Neuronal stem cell (in vitro differentiated cells): Measurements from ENCODE around the gene GPR150.

Experiments
- DNase-seq: peaks from one replicate; pipeline ENCODE4 v3.0.0-alpha.2; 2013; ENCODE audit warnings: low spot score
- H2AFZ ChIP-seq: one replicate; pipeline ENCODE4 v1.6.1; 2013; ENCODE audit warnings: mild to moderate bottlenecking, low read length, inconsistent platforms
- H2AK5ac ChIP-seq: 2 replicates; pipeline ENCODE4 v1.6.1; 2013; ENCODE audit warnings: low read depth, mild to moderate bottlenecking, inconsistent platforms, low read length, moderate library complexity, mixed read lengths
- H2BK120ac ChIP-seq: 2 replicates; pipeline ENCODE4 v1.6.1; 2013; ENCODE audit warnings: low read depth, mild to moderate bottlenecking, inconsistent platforms, low read length, moderate library complexity, mixed read lengths
- H2BK12ac ChIP-seq: one replicate; pipeline ENCODE4 v1.6.1; 2013; ENCODE audit warnings: low read length, inconsistent platforms
- H2BK15ac ChIP-seq: 2 replicates; pipeline ENCODE4 v1.6.1; 2013; ENCODE audit warnings: mild to moderate bottlenecking, low read length, inconsistent platforms, mixed read lengths
- H2BK5ac ChIP-seq: one replicate; pipeline ENCODE4 v1.6.1; 2013; ENCODE audit warnings: inconsistent platforms, mild to moderate bottlenecking, low read length, moderate library complexity
- H3K14ac ChIP-seq: one replicate; pipeline ENCODE4 v1.6.1; 2013; ENCODE audit warnings: low read length, inconsistent platforms
- H3K18ac ChIP-seq: 2 replicates; pipeline ENCODE4 v1.6.1; 2013; ENCODE audit warnings: low read length, inconsistent platforms
- H3K23ac ChIP-seq: 2 replicates; pipeline ENCODE4 v1.6.1; 2013; ENCODE audit warnings: low read depth, mild to moderate bottlenecking, mixed read lengths, low read length, inconsistent platforms; ENCODE audit not compliant: poor library complexity
- H3K27ac ChIP-seq: replicated peaks from 3 replicates; pipeline ENCODE4 v1.5.1; 2013; ENCODE audit warnings: low read length, inconsistent platforms
- H3K27me3 ChIP-seq, 3 experiments: 2 replicates each; pipeline ENCODE4 v1.6.1; 2013; ENCODE audit warnings: low read length in 3 of 3, mild to moderate bottlenecking in 2 of 3, inconsistent platforms in 1 of 3, low read depth in 1 of 3, mixed read lengths in 1 of 3, moderate library complexity in 1 of 3; ENCODE audit not compliant: control insufficient read depth in 3 of 3, insufficient read depth in 3 of 3
- H3K36me3 ChIP-seq, 2 donors: replicated peaks in 1 of 2; 2 replicates each; pipeline ENCODE4 v1.6.1; 2013; ENCODE audit warnings: low read length in 2 of 2; ENCODE audit not compliant: control insufficient read depth in 2 of 2, insufficient read depth in 2 of 2
- H3K4ac ChIP-seq: 2 replicates; pipeline ENCODE4 v1.6.1; 2013; ENCODE audit warnings: inconsistent platforms, mild to moderate bottlenecking, low read length, moderate library complexity
- H3K4me1 ChIP-seq, 2 donors: 1 replicate in 1 of 2; 2 replicates in 1 of 2; pipeline ENCODE4 v1.6.1; 2013; ENCODE audit warnings: low read length in 2 of 2, low read depth in 1 of 2; ENCODE audit not compliant: control insufficient read depth in 2 of 2, insufficient read depth in 1 of 2
- H3K4me2 ChIP-seq: one replicate; pipeline ENCODE4 v1.6.1; 2013; ENCODE audit warnings: mild to moderate bottlenecking, low read length, inconsistent platforms; ENCODE audit not compliant: insufficient read depth, poor library complexity, severe bottlenecking
- H3K4me3 ChIP-seq, 2 donors: 2 replicates each; pipeline ENCODE4 v1.5.1; 2013; ENCODE audit warnings: low read length in 2 of 2, mild to moderate bottlenecking in 2 of 2, inconsistent platforms in 1 of 2, moderate library complexity in 1 of 2
- H3K79me1 ChIP-seq: one replicate; pipeline ENCODE4 v1.6.1; 2013; ENCODE audit warnings: low read depth, mild to moderate bottlenecking, inconsistent platforms, low read length, moderate library complexity
- H3K9ac ChIP-seq: one replicate; pipeline ENCODE4 v1.6.1; 2013; ENCODE audit warnings: mild to moderate bottlenecking, low read depth, low read length, inconsistent platforms; ENCODE audit not compliant: poor library complexity
- H3K9me3 ChIP-seq, 2 donors: replicated peaks in 1 of 2; 2 replicates each; pipeline versions ENCODE3 to v1.6.1; 2013; ENCODE audit warnings: low read length in 2 of 2, mild to moderate bottlenecking in 2 of 2, inconsistent platforms in 1 of 2, low read depth in 1 of 2, mixed read lengths in 1 of 2, moderate library complexity in 1 of 2; ENCODE audit not compliant: control insufficient read depth in 2 of 2, insufficient read depth in 1 of 2
- H4K8ac ChIP-seq: one replicate; pipeline ENCODE4 v1.6.1; 2013; ENCODE audit warnings: low read depth, mild to moderate bottlenecking, inconsistent platforms, low read length, moderate library complexity
- H4K91ac ChIP-seq: one replicate; pipeline ENCODE4 v1.6.1; 2013; ENCODE audit warnings: low read length, low read depth, mild to moderate bottlenecking, inconsistent platforms; ENCODE audit not compliant: poor library complexity
- WGBS, 2 donors: extraction: QIAGEN DNeasy Blood & Tissue Kit; methylation state at CpG; one replicate each; pipeline ENCODE4 v1.1.7; 2013; ENCODE audit warnings: missing lambda C conversion rate in 2 of 2, mixed read lengths in 1 of 2; ENCODE audit not compliant: insufficient read length in 2 of 2, insufficient replicate concordance in 1 of 2; ENCODE audit errors: extremely low coverage in 2 of 2; 5-methylcytosine and 5-hydroxymethylcytosine counted together

Gene GPR150

GRCh38 chr5:95610546-95610945, 9.3 kb upstream of the GPR150 start:
- whole genome bisulfite sequencing, 2 donors: no CpG with 5 or more reads among the region's 7 CpGs
- H3K9me3 ChIP-seq: peaks cover 2 to 3% of the 10 kb centered on the region in 2 donors

GRCh38 chr5:95611396-95611795, 8.5 kb upstream of the GPR150 start:
- Histone ChIP-seq H3K9me3 (peaks cover 2 to 3% of the 10 kb centered on the region in 2 donors), H3K4me2 (no peak overlapping the region), H3K27me3 (no peaks in the 10 kb centered on the region), H3K27ac (no peak overlapping the region), H3K14ac (no peak overlapping the region), H2BK15ac (no peak overlapping the region), H3K18ac (no peak overlapping the region), H3K4me1 (no peaks in the 10 kb centered on the region), H3K36me3 (no peaks in the 10 kb centered on the region), H3K4ac (no peak overlapping the region), H4K91ac (no peak overlapping the region), H2BK120ac (no peak overlapping the region), H3K4me3 (no peak overlapping the region), H2BK5ac (no peak overlapping the region), H3K79me1 (no peaks in the 10 kb centered on the region), H3K23ac (no peak overlapping the region), H2BK12ac (no peak overlapping the region), H2AFZ (no peak overlapping the region), H4K8ac (no peak overlapping the region), H2AK5ac (no peak overlapping the region), H3K9ac (no peak overlapping the region)
- no peak for DNase-seq
- no CpG with 5 or more reads among the region's 3 CpGs for WGBS, 2 donors

More at GRCh38 chr5:95610546-95610945, 9.3 kb upstream of the GPR150 start:
- Histone ChIP-seq H4K91ac (no peak overlapping the region), H2BK5ac (no peak overlapping the region), H2AK5ac (no peak overlapping the region), H3K36me3 (no peaks in the 10 kb centered on the region), H2BK12ac (no peak overlapping the region), H3K4me2 (no peak overlapping the region), H2AFZ (no peak overlapping the region), H3K4me3 (no peak overlapping the region), H3K4me1 (no peaks in the 10 kb centered on the region), H3K4ac (no peak overlapping the region), H2BK120ac (no peak overlapping the region), H3K27ac (no peak overlapping the region), H3K23ac (no peak overlapping the region), H4K8ac (no peak overlapping the region), H3K79me1 (no peaks in the 10 kb centered on the region), H3K27me3 (no peaks in the 10 kb centered on the region), H3K14ac (no peak overlapping the region), H2BK15ac (no peak overlapping the region), H3K18ac (no peak overlapping the region), H3K9ac (no peak overlapping the region)
- DNase-seq: no peak

- H4K8ac ChIP-seq: no peak overlapping the region
- H3K4me2 ChIP-seq: no peak overlapping the region
- peaks cover 2 to 7% of the 10 kb centered on the region in 2 donors for H3K9me3 ChIP-seq
- H2BK120ac ChIP-seq: no peak overlapping the region
- no peak overlapping the region for H3K4ac ChIP-seq
- H3K79me1 ChIP-seq: no peaks in the 10 kb centered on the region
- H2BK12ac ChIP-seq: no peak overlapping the region
- DNase-seq: no peak
- H4K91ac ChIP-seq: no peak overlapping the region
- no peak overlapping the region for H3K14ac ChIP-seq
- H3K27me3 ChIP-seq: peaks cover 0 to 18% (median under 1%) of the 10 kb centered on the region in 3 experiments
- H3K18ac ChIP-seq: no peak overlapping the region
- no peak overlapping the region for H2BK15ac ChIP-seq
- no peak overlapping the region for H2AFZ ChIP-seq
- no peak overlapping the region for H3K9ac ChIP-seq
- H3K23ac ChIP-seq: no peak overlapping the region
- H3K36me3 ChIP-seq: no peaks in the 10 kb centered on the region
- H3K4me1 ChIP-seq: no peaks in the 10 kb centered on the region
- no peak overlapping the region for H2BK5ac ChIP-seq
- no peak overlapping the region for H3K27ac ChIP-seq
- no CpG with 5 or more reads among the region's 1 CpG for WGBS, 2 donors
- no peak overlapping the region for H3K4me3 ChIP-seq
- no peak overlapping the region for H2AK5ac ChIP-seq
Observed at GRCh38 chr5:95613514-95613913, 6.4 kb upstream of the GPR150 start.

- Histone ChIP-seq H3K9ac (no peak overlapping the region), H3K4me3 (no peak overlapping the region), H3K27ac (no peak overlapping the region), H3K36me3 (no peaks in the 10 kb centered on the region), H3K4me2 (no peak overlapping the region), H2BK120ac (no peak overlapping the region), H3K27me3 (peaks cover 2 to 34% (median 16%) of the 10 kb centered on the region in 3 experiments), H3K4me1 (peaks cover 4 to 5% of the 10 kb centered on the region in 2 donors), H2AFZ (no peak overlapping the region), H2BK12ac (no peak overlapping the region), H3K18ac (no peak overlapping the region), H4K8ac (no peak overlapping the region), H3K9me3 (peaks cover 2 to 12% of the 10 kb centered on the region in 2 donors), H3K14ac (no peak overlapping the region), H3K79me1 (no peaks in the 10 kb centered on the region), H3K4ac (no peak overlapping the region), H2AK5ac (no peak overlapping the region), H4K91ac (no peak overlapping the region), H2BK15ac (no peak overlapping the region), H3K23ac (no peak overlapping the region), H2BK5ac (no peak overlapping the region)
- DNase-seq: no peak
- WGBS, 2 donors: no CpG with 5 or more reads among the region's 1 CpG
Observed at GRCh38 chr5:95615164-95615467, 4.8 kb upstream of the GPR150 start.
